MCF 10A (cell line): ENCODE results near the gene NSUN7. TPM values are rescaled to one million over a fixed set of nuclear protein-coding genes. Genes with fewer than 3 reads are reported as not detected.

ENCODE experiments used
- BruUV-seq: library from RNA; stranded (reverse); fragments of 400-500 nt; replicated peaks from 2 replicates; lab custom pipeline; 2021; lab: Mats Ljungman, UMichigan
- CTCF ChIA-PET: fragments of 300-600 bp; sonication (Branson Sonifier 250); formaldehyde crosslinking; extraction: SDS; loops from one replicate; lab custom pipeline; 2021; ENCODE audit warnings: antibody characterized with exemption, inconsistent platforms; lab: Yijun Ruan, JAX
- POLR2A ChIA-PET: fragments of 300-600, 350-650 bp; sonication (Branson Sonifier 250); formaldehyde crosslinking; extraction: SDS; loops from one replicate; lab custom pipeline; 2020; ENCODE audit warnings: antibody characterized with exemption, inconsistent platforms; lab: Yijun Ruan, JAX
- DNase-seq: peaks from one replicate; pipeline ENCODE4 v3.0.0-alpha.2; 2018; ENCODE audit not compliant: unreplicated experiment
- H3K27ac Mint-ChIP-seq: one replicate; pipeline ENCODE4 v1.8.0; 2022; ENCODE audit warnings: mild to moderate bottlenecking, low read depth, mixed read lengths; ENCODE audit not compliant: unreplicated experiment
- H3K27me3 Mint-ChIP-seq: one replicate; pipeline ENCODE4 v1.8.0; 2022; ENCODE audit warnings: mixed read lengths; ENCODE audit not compliant: insufficient read depth, unreplicated experiment
- H3K36me3 Mint-ChIP-seq: one replicate; pipeline ENCODE4 v1.8.0; 2022; ENCODE audit warnings: mild to moderate bottlenecking, moderate library complexity, mixed read lengths; ENCODE audit not compliant: insufficient read depth, unreplicated experiment
- H3K4me1 Mint-ChIP-seq: one replicate; pipeline ENCODE4 v1.8.0; 2022; ENCODE audit warnings: mixed read lengths; ENCODE audit not compliant: insufficient read depth, unreplicated experiment
- H3K4me3 Mint-ChIP-seq: one replicate; pipeline ENCODE4 v1.8.0; 2022; ENCODE audit warnings: mild to moderate bottlenecking, moderate library complexity, mixed read lengths; ENCODE audit not compliant: unreplicated experiment
- H3K9me3 Mint-ChIP-seq: one replicate; pipeline ENCODE4 v1.8.0; 2022; ENCODE audit warnings: mixed read lengths; ENCODE audit not compliant: unreplicated experiment
- intact Hi-C: fragments of 100-400 bp; cut with micrococcal nuclease; formaldehyde crosslinking; loops from 2 replicates; pipeline ENCODE4 v1.14.1; 2022
- total RNA-seq: library from RNA; stranded (reverse); gene quantifications from 2 replicates; pipeline ENCODE4 v1.2.3, GENCODE V29; 2022
- TF ChIP-seq, protein P1 (sequence below): fragments of 200-600 bp; IDR thresholded peaks from one replicate; pipeline ENCODE4 v1.8.0; 2022; ENCODE audit warnings: antibody characterized with exemption, mild to moderate bottlenecking; ENCODE audit not compliant: unreplicated experiment

Gene NSUN7
- total RNA-seq, 1 experiment from 2014 or later = not detected

DNA sequence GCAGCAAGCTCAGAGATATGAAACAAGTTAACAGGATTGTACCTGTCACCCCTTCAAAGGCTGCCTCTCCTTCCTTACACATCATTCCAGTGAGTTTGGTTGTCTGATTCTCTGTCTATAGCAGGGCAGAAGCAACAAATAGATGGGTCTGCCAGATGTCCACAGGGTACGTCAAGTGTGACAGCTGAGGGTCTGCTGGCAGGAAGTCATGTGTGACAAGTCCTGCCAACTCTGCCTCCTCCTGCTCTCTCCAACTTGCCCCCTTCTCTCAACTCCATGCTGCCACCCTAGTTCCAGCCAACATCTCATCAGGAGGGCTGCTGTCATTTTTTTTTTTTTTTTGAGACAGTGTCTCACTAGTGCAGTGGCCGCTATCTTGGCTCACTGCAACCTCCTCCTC lies 109.2 kb downstream of the NSUN7 start:
- Mint-ChIP-seq H3K4me1 (no peaks in the 10 kb centered on the region), H3K9me3 (no peaks in the 10 kb centered on the region), H3K27me3 (no peaks in the 10 kb centered on the region), H3K27ac (peak overlapping the region; percentile 77), H3K4me3 (no peak overlapping the region), H3K36me3 (peaks cover 77% of the 10 kb centered on the region)
- DNase-seq = no peak
- intact Hi-C loops = no loop called here
- no TSS peak for BruUV-seq
- ChIA-PET CTCF (no interaction called here), POLR2A (no interaction called here)
- TF ChIP-seq, protein P1, sequence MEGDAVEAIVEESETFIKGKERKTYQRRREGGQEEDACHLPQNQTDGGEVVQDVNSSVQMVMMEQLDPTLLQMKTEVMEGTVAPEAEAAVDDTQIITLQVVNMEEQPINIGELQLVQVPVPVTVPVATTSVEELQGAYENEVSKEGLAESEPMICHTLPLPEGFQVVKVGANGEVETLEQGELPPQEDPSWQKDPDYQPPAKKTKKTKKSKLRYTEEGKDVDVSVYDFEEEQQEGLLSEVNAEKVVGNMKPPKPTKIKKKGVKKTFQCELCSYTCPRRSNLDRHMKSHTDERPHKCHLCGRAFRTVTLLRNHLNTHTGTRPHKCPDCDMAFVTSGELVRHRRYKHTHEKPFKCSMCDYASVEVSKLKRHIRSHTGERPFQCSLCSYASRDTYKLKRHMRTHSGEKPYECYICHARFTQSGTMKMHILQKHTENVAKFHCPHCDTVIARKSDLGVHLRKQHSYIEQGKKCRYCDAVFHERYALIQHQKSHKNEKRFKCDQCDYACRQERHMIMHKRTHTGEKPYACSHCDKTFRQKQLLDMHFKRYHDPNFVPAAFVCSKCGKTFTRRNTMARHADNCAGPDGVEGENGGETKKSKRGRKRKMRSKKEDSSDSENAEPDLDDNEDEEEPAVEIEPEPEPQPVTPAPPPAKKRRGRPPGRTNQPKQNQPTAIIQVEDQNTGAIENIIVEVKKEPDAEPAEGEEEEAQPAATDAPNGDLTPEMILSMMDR = no peak

Other genes starting within 250 kb of the NSUN7 start
- gene RBM47, start 120.1 kb upstream of the NSUN7 start, total RNA-seq = 1.8 and 2.0 TPM in 2 replicates